ENCODE measurements around the gene PRAMEF20.

DNA sequence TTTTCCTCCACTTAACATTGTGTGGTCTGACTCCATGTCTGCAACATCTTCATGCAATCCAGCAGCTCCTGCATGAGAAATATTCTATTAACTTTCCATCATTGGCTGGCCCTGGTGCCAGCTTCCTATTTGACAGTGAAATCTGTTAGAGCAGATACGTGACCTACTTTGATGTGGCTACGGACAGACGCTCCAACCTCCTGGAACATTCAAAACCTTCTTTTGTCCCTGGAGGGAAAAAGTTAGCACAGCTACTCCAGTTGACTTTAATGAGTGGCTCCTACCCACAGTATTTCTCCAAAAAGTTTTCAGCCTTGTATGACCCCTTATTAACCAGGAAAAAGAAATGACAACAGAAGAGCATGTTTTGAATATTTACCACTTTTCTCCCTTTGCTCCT, 22.0 kb downstream of the PRAMEF20 start:
- TF ChIP-seq, protein P1, sequence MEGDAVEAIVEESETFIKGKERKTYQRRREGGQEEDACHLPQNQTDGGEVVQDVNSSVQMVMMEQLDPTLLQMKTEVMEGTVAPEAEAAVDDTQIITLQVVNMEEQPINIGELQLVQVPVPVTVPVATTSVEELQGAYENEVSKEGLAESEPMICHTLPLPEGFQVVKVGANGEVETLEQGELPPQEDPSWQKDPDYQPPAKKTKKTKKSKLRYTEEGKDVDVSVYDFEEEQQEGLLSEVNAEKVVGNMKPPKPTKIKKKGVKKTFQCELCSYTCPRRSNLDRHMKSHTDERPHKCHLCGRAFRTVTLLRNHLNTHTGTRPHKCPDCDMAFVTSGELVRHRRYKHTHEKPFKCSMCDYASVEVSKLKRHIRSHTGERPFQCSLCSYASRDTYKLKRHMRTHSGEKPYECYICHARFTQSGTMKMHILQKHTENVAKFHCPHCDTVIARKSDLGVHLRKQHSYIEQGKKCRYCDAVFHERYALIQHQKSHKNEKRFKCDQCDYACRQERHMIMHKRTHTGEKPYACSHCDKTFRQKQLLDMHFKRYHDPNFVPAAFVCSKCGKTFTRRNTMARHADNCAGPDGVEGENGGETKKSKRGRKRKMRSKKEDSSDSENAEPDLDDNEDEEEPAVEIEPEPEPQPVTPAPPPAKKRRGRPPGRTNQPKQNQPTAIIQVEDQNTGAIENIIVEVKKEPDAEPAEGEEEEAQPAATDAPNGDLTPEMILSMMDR (tag by site-specific recombination; IDR thresholded peaks at IDR 0.05) = no peak
- no peak for TF ChIP-seq BCL11A (tag by site-specific recombination; IDR thresholded peaks at IDR 0.05; ENCODE audit: low read depth)
- TF ChIP-seq, protein P2, sequence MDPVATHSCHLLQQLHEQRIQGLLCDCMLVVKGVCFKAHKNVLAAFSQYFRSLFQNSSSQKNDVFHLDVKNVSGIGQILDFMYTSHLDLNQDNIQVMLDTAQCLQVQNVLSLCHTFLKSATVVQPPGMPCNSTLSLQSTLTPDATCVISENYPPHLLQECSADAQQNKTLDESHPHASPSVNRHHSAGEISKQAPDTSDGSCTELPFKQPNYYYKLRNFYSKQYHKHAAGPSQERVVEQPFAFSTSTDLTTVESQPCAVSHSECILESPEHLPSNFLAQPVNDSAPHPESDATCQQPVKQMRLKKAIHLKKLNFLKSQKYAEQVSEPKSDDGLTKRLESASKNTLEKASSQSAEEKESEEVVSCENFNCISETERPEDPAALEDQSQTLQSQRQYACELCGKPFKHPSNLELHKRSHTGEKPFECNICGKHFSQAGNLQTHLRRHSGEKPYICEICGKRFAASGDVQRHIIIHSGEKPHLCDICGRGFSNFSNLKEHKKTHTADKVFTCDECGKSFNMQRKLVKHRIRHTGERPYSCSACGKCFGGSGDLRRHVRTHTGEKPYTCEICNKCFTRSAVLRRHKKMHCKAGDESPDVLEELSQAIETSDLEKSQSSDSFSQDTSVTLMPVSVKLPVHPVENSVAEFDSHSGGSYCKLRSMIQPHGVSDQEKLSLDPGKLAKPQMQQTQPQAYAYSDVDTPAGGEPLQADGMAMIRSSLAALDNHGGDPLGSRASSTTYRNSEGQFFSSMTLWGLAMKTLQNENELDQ (tag by site-specific recombination; IDR thresholded peaks at IDR 0.05; ENCODE audit: low read depth) = no peak
- TF ChIP-seq, protein P3, sequence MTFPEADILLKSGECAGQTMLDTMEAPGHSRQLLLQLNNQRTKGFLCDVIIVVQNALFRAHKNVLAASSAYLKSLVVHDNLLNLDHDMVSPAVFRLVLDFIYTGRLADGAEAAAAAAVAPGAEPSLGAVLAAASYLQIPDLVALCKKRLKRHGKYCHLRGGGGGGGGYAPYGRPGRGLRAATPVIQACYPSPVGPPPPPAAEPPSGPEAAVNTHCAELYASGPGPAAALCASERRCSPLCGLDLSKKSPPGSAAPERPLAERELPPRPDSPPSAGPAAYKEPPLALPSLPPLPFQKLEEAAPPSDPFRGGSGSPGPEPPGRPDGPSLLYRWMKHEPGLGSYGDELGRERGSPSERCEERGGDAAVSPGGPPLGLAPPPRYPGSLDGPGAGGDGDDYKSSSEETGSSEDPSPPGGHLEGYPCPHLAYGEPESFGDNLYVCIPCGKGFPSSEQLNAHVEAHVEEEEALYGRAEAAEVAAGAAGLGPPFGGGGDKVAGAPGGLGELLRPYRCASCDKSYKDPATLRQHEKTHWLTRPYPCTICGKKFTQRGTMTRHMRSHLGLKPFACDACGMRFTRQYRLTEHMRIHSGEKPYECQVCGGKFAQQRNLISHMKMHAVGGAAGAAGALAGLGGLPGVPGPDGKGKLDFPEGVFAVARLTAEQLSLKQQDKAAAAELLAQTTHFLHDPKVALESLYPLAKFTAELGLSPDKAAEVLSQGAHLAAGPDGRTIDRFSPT (tag by site-specific recombination; IDR thresholded peaks at IDR 0.05) = no peak

Measured in HEK293 (cell line).